GM23338 (cell line): ENCODE measurements around the gene TANGO2. TPM values are rescaled to one million over a fixed set of nuclear protein-coding genes. Genes with fewer than 3 reads are reported as not detected.

Experiments used
- ATAC-seq: fragments of 200-7000 bp; cut with Tn5 transposase; 3 replicates; pipeline ENCODE4 v1.9.1; 2020
- DNase-seq: peaks from one replicate; pipeline ENCODE4 v3.0.0-alpha.2; 2015; ENCODE audit warnings: low spot score
- H2AFZ ChIP-seq: fragments of 200-600 bp; sonication (generic); 2 replicates; pipeline ENCODE4 v1.8.0; 2016; ENCODE audit warnings: antibody characterized with exemption, mild to moderate bottlenecking, moderate library complexity
- H3F3A ChIP-seq: fragments of 200-600 bp; sonication (generic); replicated peaks from 2 replicates; pipeline ENCODE4 v1.8.0; 2017; ENCODE audit warnings: antibody characterized with exemption, mixed run types, low read depth
- H3K27ac ChIP-seq: fragments of 200-600 bp; sonication (generic); 2 replicates; pipeline ENCODE4 v1.6.1; 2016; ENCODE audit warnings: low read depth
- H3K27me3 ChIP-seq: fragments of 200-600 bp; sonication (generic); 2 replicates; pipeline ENCODE4 v1.8.0; 2016; ENCODE audit warnings: mild to moderate bottlenecking, mixed run types, moderate library complexity; ENCODE audit not compliant: insufficient read depth
- H3K36me3 ChIP-seq: fragments of 200-600 bp; sonication (generic); 2 replicates; pipeline ENCODE4 v1.8.0; 2016; ENCODE audit warnings: mild to moderate bottlenecking; ENCODE audit not compliant: insufficient read depth
- H3K4me1 ChIP-seq: fragments of 200-600 bp; sonication (generic); 2 replicates; pipeline ENCODE4 v1.8.0; 2016; ENCODE audit warnings: mild to moderate bottlenecking, moderate library complexity; ENCODE audit not compliant: insufficient read depth
- H3K4me2 ChIP-seq: fragments of 200-600 bp; sonication (generic); 2 replicates; pipeline ENCODE4 v1.7.1; 2017; ENCODE audit warnings: mixed run types
- H3K4me3 ChIP-seq: fragments of 200-600 bp; sonication (generic); 2 replicates; pipeline ENCODE4 v1.6.1; 2016; ENCODE audit warnings: mixed run types
- H3K79me2 ChIP-seq: fragments of 200-600 bp; sonication (generic); replicated peaks from 2 replicates; pipeline ENCODE4 v1.8.0; 2017; ENCODE audit warnings: mild to moderate bottlenecking; ENCODE audit not compliant: insufficient read depth
- H3K9me2 ChIP-seq: fragments of 200-600 bp; sonication (generic); 2 replicates; pipeline ENCODE4 v1.8.0; 2017; ENCODE audit not compliant: insufficient read depth
- H4K20me1 ChIP-seq: fragments of 200-600 bp; sonication (generic); replicated peaks from 2 replicates; pipeline ENCODE4 v1.8.0; 2017; ENCODE audit warnings: mild to moderate bottlenecking; ENCODE audit not compliant: insufficient read depth
- H3K27ac Mint-ChIP-seq: 2 replicates; pipeline ENCODE4 v1.8.0; 2020; ENCODE audit warnings: inconsistent platforms, mild to moderate bottlenecking, moderate library complexity, mixed read lengths
- H3K27me3 Mint-ChIP-seq: 3 replicates; pipeline ENCODE4 v1.8.0; 2022; ENCODE audit warnings: low read depth, mild to moderate bottlenecking, moderate library complexity, mixed read lengths, inconsistent platforms; ENCODE audit not compliant: insufficient read depth, poor library complexity
- H3K36me3 Mint-ChIP-seq: 3 replicates; pipeline ENCODE4 v1.8.0; 2021; ENCODE audit warnings: low read depth, mild to moderate bottlenecking, inconsistent platforms, moderate library complexity, mixed read lengths
- H3K4me1 Mint-ChIP-seq: 3 replicates; pipeline ENCODE4 v1.8.0; 2020; ENCODE audit warnings: mild to moderate bottlenecking, inconsistent platforms, mixed read lengths
- H3K4me3 Mint-ChIP-seq: 3 replicates; pipeline ENCODE4 v1.8.0; 2021; ENCODE audit warnings: moderate library complexity, mild to moderate bottlenecking, inconsistent platforms, mixed read lengths
- H3K9me3 Mint-ChIP-seq: 3 replicates; pipeline ENCODE4 v1.8.0; 2020; ENCODE audit warnings: moderate library complexity, mild to moderate bottlenecking, inconsistent platforms, mixed read lengths
- CREB1 ChIP-seq: fragments of 250-450 bp; sonication (Bioruptor Pico); IDR thresholded peaks from 2 replicates; pipeline ENCODE4 v1.5.0; 2020; ENCODE audit warnings: low read depth, mild to moderate bottlenecking, moderate library complexity
- EZH2 ChIP-seq: fragments of 200-600 bp; sonication (generic); IDR thresholded peaks from one replicate; pipeline ENCODE4 v1.8.0; 2017; ENCODE audit warnings: antibody characterized with exemption, mild to moderate bottlenecking, low read depth; ENCODE audit not compliant: unreplicated experiment
- EZH2phosphoT487 ChIP-seq: fragments of 200-600 bp; sonication (generic); IDR thresholded peaks from one replicate; pipeline ENCODE4 v1.8.1; 2018; ENCODE audit warnings: antibody characterized with exemption; ENCODE audit not compliant: unreplicated experiment
- JUNB ChIP-seq: IDR thresholded peaks from one replicate; pipeline ENCODE4 v1.6.1; 2016; ENCODE audit warnings: antibody characterized with exemption; ENCODE audit not compliant: unreplicated experiment
- NANOG ChIP-seq: IDR thresholded peaks from 2 replicates; pipeline ENCODE4 v1.6.1; 2016; ENCODE audit warnings: antibody characterized with exemption, borderline replicate concordance
- POLR2AphosphoS5 ChIP-seq: IDR thresholded peaks from 2 replicates; pipeline ENCODE4 v1.6.1; 2016; ENCODE audit warnings: antibody characterized with exemption, low read depth
- STAT1 ChIP-seq: IDR thresholded peaks from one replicate; pipeline ENCODE4 v1.6.1; 2016; ENCODE audit warnings: antibody characterized with exemption; ENCODE audit not compliant: unreplicated experiment
- ZNF114 ChIP-seq: fragments of 250-450 bp; sonication (Bioruptor Pico); IDR thresholded peaks from 2 replicates; pipeline ENCODE4 v1.5.0; 2020; ENCODE audit warnings: mild to moderate bottlenecking, moderate library complexity
- ZNF331 ChIP-seq: fragments of 250-450 bp; sonication (Bioruptor Pico); IDR thresholded peaks from 2 replicates; pipeline ENCODE4 v1.5.0; 2020; ENCODE audit warnings: low read depth, mild to moderate bottlenecking, moderate library complexity
- polyA plus RNA-seq: library from polyadenylated mRNA; unstranded; fragments of >200 nt; fragmentation: Nextera tagmentation; extraction: Ambion mirVana; gene quantifications from 2 replicates; pipeline ENCODE4 v1.2.1, GENCODE V29; 2016
- total RNA-seq: library from RNA; depleted of rRNA; stranded (reverse); fragments of >200 nt; shearing (Covaris generic); gene quantifications from 2 replicates; pipeline ENCODE4 v1.2.3, GENCODE V29; 2014
- TF ChIP-seq, protein P1 (sequence below), 2 experiments: fragments of 200-600 bp in 1 of 2; sonication (generic) in 1 of 2; conservative IDR thresholded peaks; 2 replicates each; pipeline versions ENCODE4 v1.5.1 to v1.6.1; 2016 to 2017; ENCODE audit warnings: antibody characterized with exemption in 2 of 2, low read depth in 2 of 2, mild to moderate bottlenecking in 2 of 2, moderate library complexity in 1 of 2
- TF ChIP-seq, protein P2 (sequence below): fragments of 250-450 bp; sonication (Bioruptor Pico); IDR thresholded peaks from 2 replicates; pipeline ENCODE4 v1.5.0; 2020; ENCODE audit warnings: mild to moderate bottlenecking, moderate library complexity
- TF ChIP-seq, protein P3 (sequence below): IDR thresholded peaks from one replicate; pipeline ENCODE4 v1.6.1; 2018; ENCODE audit warnings: antibody characterized with exemption; ENCODE audit not compliant: unreplicated experiment
- TF ChIP-seq, protein P4 (sequence below): IDR thresholded peaks from 2 replicates; pipeline ENCODE4 v1.6.1; 2016; ENCODE audit warnings: antibody characterized with exemption

TANGO2 gene
- total and polyA plus RNA-seq, 2 experiments from 2014 or later: 6.9 to 15.0 TPM

DNA sequence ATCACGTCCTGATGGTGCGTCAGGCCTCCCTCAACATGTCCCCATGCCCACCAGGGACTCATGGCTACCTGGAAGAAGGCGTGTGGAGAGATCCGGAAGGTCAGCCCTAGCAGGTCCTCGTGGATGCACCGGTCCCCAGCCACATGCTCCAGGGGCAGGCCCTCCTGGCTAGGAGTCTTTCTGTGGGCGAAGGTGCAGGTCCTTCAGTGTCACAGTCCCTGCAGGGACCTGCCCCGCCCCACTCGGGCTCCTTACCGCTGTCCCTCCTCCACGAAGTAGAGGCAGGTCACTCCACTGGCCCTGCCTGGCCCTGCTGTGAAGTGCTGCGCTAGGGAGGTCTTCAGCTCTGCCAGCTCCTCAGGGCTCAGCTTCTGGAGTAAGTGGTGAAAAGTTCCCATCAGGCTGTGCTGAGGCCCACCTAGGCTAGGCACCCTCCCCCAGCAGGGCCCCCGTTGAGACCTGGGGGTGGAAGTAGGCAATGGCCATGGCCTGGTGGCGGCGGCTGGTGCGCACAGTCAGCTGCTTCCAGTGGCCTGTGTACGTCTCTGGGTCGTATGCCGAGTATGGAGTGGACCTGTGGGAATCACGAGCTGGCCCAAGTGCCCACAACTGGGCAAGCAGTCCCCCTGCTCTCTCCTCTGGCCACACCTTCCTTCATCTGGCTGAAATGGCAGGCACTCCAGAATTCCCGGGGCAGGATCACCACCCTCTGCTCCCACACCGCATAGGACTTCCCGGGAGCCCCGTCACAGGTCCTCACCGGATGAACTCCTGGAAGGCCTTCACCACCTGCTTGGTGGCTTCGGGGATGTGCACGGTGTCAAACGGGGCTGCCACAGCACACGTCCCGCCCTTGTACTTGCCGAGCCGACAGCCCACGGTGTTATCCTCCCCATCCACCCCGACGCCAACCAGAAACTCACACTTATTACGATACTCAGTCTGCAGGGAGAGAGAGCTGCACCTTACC is 93.9 kb downstream of the TANGO2 start:
- no peak overlapping the region for H3K4me3 ChIP-seq
- peaks cover 57% of the 10 kb centered on the region for H3K36me3 Mint-ChIP-seq
- no peak overlapping the region for H2AFZ ChIP-seq
- peaks cover 23% of the 10 kb centered on the region for H3F3A ChIP-seq
- H3K9me3 Mint-ChIP-seq: no peaks in the 10 kb centered on the region
- peaks cover 12% of the 10 kb centered on the region for H3K4me1 Mint-ChIP-seq
- H3K27me3 Mint-ChIP-seq: peaks cover 36% of the 10 kb centered on the region
- ATAC-seq: no peak
- DNase-seq: no peak
- no peak overlapping the region for H3K27ac ChIP-seq
- H3K36me3 ChIP-seq: peaks cover 23% of the 10 kb centered on the region
- no peak for TF ChIP-seq STAT1
- TF ChIP-seq ZNF114 (CRISPR knock-in tag): no peak
- no peak for TF ChIP-seq ZNF331
- TF ChIP-seq, protein P1, sequence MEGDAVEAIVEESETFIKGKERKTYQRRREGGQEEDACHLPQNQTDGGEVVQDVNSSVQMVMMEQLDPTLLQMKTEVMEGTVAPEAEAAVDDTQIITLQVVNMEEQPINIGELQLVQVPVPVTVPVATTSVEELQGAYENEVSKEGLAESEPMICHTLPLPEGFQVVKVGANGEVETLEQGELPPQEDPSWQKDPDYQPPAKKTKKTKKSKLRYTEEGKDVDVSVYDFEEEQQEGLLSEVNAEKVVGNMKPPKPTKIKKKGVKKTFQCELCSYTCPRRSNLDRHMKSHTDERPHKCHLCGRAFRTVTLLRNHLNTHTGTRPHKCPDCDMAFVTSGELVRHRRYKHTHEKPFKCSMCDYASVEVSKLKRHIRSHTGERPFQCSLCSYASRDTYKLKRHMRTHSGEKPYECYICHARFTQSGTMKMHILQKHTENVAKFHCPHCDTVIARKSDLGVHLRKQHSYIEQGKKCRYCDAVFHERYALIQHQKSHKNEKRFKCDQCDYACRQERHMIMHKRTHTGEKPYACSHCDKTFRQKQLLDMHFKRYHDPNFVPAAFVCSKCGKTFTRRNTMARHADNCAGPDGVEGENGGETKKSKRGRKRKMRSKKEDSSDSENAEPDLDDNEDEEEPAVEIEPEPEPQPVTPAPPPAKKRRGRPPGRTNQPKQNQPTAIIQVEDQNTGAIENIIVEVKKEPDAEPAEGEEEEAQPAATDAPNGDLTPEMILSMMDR (conservative IDR thresholded peaks at IDR 0.05; ENCODE audit: low read depth in 2 of 2): no peak
- TF ChIP-seq CREB1 (CRISPR knock-in tag): no peak
- no peak for TF ChIP-seq POLR2AphosphoS5
- TF ChIP-seq, protein P2, sequence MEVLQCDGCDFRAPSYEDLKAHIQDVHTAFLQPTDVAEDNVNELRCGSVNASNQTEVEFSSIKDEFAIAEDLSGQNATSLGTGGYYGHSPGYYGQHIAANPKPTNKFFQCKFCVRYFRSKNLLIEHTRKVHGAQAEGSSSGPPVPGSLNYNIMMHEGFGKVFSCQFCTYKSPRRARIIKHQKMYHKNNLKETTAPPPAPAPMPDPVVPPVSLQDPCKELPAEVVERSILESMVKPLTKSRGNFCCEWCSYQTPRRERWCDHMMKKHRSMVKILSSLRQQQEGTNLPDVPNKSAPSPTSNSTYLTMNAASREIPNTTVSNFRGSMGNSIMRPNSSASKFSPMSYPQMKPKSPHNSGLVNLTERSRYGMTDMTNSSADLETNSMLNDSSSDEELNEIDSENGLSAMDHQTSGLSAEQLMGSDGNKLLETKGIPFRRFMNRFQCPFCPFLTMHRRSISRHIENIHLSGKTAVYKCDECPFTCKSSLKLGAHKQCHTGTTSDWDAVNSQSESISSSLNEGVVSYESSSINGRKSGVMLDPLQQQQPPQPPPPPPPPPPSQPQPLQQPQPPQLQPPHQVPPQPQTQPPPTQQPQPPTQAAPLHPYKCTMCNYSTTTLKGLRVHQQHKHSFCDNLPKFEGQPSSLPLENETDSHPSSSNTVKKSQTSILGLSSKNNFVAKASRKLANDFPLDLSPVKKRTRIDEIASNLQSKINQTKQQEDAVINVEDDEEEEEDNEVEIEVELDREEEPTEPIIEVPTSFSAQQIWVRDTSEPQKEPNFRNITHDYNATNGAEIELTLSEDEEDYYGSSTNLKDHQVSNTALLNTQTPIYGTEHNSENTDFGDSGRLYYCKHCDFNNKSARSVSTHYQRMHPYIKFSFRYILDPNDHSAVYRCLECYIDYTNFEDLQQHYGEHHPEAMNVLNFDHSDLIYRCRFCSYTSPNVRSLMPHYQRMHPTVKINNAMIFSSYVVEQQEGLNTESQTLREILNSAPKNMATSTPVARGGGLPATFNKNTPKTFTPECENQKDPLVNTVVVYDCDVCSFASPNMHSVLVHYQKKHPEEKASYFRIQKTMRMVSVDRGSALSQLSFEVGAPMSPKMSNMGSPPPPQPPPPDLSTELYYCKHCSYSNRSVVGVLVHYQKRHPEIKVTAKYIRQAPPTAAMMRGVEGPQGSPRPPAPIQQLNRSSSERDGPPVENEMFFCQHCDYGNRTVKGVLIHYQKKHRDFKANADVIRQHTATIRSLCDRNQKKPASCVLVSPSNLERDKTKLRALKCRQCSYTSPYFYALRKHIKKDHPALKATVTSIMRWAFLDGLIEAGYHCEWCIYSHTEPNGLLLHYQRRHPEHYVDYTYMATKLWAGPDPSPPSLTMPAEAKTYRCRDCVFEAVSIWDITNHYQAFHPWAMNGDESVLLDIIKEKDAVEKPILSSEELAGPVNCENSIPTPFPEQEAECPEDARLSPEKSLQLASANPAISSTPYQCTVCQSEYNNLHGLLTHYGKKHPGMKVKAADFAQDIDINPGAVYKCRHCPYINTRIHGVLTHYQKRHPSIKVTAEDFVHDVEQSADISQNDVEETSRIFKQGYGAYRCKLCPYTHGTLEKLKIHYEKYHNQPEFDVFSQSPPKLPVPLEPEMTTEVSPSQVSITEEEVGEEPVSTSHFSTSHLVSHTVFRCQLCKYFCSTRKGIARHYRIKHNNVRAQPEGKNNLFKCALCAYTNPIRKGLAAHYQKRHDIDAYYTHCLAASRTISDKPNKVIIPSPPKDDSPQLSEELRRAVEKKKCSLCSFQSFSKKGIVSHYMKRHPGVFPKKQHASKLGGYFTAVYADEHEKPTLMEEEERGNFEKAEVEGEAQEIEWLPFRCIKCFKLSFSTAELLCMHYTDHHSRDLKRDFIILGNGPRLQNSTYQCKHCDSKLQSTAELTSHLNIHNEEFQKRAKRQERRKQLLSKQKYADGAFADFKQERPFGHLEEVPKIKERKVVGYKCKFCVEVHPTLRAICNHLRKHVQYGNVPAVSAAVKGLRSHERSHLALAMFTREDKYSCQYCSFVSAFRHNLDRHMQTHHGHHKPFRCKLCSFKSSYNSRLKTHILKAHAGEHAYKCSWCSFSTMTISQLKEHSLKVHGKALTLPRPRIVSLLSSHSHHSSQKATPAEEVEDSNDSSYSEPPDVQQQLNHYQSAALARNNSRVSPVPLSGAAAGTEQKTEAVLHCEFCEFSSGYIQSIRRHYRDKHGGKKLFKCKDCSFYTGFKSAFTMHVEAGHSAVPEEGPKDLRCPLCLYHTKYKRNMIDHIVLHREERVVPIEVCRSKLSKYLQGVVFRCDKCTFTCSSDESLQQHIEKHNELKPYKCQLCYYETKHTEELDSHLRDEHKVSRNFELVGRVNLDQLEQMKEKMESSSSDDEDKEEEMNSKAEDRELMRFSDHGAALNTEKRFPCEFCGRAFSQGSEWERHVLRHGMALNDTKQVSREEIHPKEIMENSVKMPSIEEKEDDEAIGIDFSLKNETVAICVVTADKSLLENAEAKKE (CRISPR knock-in tag): no peak
- TF ChIP-seq JUNB: no peak
- no peak for TF ChIP-seq NANOG
- no peak for TF ChIP-seq EZH2phosphoT487
- no peak for TF ChIP-seq EZH2
- TF ChIP-seq, protein P3, sequence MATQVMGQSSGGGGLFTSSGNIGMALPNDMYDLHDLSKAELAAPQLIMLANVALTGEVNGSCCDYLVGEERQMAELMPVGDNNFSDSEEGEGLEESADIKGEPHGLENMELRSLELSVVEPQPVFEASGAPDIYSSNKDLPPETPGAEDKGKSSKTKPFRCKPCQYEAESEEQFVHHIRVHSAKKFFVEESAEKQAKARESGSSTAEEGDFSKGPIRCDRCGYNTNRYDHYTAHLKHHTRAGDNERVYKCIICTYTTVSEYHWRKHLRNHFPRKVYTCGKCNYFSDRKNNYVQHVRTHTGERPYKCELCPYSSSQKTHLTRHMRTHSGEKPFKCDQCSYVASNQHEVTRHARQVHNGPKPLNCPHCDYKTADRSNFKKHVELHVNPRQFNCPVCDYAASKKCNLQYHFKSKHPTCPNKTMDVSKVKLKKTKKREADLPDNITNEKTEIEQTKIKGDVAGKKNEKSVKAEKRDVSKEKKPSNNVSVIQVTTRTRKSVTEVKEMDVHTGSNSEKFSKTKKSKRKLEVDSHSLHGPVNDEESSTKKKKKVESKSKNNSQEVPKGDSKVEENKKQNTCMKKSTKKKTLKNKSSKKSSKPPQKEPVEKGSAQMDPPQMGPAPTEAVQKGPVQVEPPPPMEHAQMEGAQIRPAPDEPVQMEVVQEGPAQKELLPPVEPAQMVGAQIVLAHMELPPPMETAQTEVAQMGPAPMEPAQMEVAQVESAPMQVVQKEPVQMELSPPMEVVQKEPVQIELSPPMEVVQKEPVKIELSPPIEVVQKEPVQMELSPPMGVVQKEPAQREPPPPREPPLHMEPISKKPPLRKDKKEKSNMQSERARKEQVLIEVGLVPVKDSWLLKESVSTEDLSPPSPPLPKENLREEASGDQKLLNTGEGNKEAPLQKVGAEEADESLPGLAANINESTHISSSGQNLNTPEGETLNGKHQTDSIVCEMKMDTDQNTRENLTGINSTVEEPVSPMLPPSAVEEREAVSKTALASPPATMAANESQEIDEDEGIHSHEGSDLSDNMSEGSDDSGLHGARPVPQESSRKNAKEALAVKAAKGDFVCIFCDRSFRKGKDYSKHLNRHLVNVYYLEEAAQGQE: no peak
- TF ChIP-seq, protein P4, sequence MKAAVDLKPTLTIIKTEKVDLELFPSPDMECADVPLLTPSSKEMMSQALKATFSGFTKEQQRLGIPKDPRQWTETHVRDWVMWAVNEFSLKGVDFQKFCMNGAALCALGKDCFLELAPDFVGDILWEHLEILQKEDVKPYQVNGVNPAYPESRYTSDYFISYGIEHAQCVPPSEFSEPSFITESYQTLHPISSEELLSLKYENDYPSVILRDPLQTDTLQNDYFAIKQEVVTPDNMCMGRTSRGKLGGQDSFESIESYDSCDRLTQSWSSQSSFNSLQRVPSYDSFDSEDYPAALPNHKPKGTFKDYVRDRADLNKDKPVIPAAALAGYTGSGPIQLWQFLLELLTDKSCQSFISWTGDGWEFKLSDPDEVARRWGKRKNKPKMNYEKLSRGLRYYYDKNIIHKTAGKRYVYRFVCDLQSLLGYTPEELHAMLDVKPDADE: no peak
- no peaks in the 10 kb centered on the region for H3K9me2 ChIP-seq
- no peak overlapping the region; the same call in 1 of the 2 replicates for H3K27ac Mint-ChIP-seq
- H3K4me1 ChIP-seq: peaks cover 16% of the 10 kb centered on the region
- peaks cover 14% of the 10 kb centered on the region for H4K20me1 ChIP-seq
- H3K79me2 ChIP-seq: peaks cover 37% of the 10 kb centered on the region
- peak overlapping the region; percentile 59 for H3K4me3 Mint-ChIP-seq
- H3K27me3 ChIP-seq: no peaks in the 10 kb centered on the region
- H3K4me2 ChIP-seq: no peak overlapping the region
